ENCODE measurements around the gene RTP5. TPM values are rescaled to one million over a fixed set of nuclear protein-coding genes. Genes with fewer than 3 reads are reported as not detected.
"Not testable (repeated sequence)": the region's sequence is repeated elsewhere in the genome, so short reads cannot be mapped to it uniquely, and the experiment has no call there.

RTP5 gene
- total and polyA plus RNA-seq, 7 donors: 0.16 to 0.19 TPM; not detected in 5

GRCh38 chr2:241912021-241912555, 42.6 kb downstream of the RTP5 start:
- DNase-seq: no peak
- intact Hi-C loops (cut with DNase I): no loop called here
- no peaks in the 10 kb centered on the region for H3K36me3 ChIP-seq
- no peaks in the 10 kb centered on the region for H3K9me3 ChIP-seq
- H3K4me1 ChIP-seq: no peaks in the 10 kb centered on the region
- no peak overlapping the region for H3K27ac ChIP-seq
- H3K4me3 ChIP-seq: no peak overlapping the region
- TF ChIP-seq CTCF (IDR thresholded peaks at IDR 0.05) (no peak), EP300 (IDR thresholded peaks at IDR 0.05) (no peak), POLR2A (IDR thresholded peaks at IDR 0.05) (no peak)
- 86 to 95% methylated on average over 17 of the region's 17 CpGs for WGBS, 2 donors
- no peaks in the 10 kb centered on the region for H3K27me3 ChIP-seq

GRCh38 chr2:241913703-241914102, 44.2 kb downstream of the RTP5 start:
- no peak for TF ChIP-seq CTCF (IDR thresholded peaks at IDR 0.05)
- TF ChIP-seq EP300 (IDR thresholded peaks at IDR 0.05): no peak
- no peak for TF ChIP-seq POLR2A (IDR thresholded peaks at IDR 0.05)
- no peak for TF ChIP-seq POLR2AphosphoS5 (IDR thresholded peaks at IDR 0.05)
- DNase-seq: no peak
- intact Hi-C loops (cut with DNase I): no loop called here
- H3K27me3 ChIP-seq: no peaks in the 10 kb centered on the region
- H3K9me3 ChIP-seq: no peaks in the 10 kb centered on the region
- H3K4me1 ChIP-seq: no peaks in the 10 kb centered on the region
- no peak overlapping the region for H3K4me3 ChIP-seq
- H3K27ac ChIP-seq: no peak overlapping the region
- WGBS, 2 donors: 95 to 96% methylated on average over 4 of the region's 4 CpGs
- H3K36me3 ChIP-seq: no peaks in the 10 kb centered on the region

GRCh38 chr2:241914542-241914941, 45.0 kb downstream of the RTP5 start:
- 96 to 97% methylated on average over 13 of the region's 13 CpGs for WGBS, 2 donors
- intact Hi-C loops (cut with DNase I): no loop called here
- no peak for DNase-seq
- TF ChIP-seq POLR2A (IDR thresholded peaks at IDR 0.05) (no peak), CTCF (IDR thresholded peaks at IDR 0.05) (no peak), POLR2AphosphoS5 (IDR thresholded peaks at IDR 0.05) (no peak), EP300 (IDR thresholded peaks at IDR 0.05) (no peak)
- Histone ChIP-seq H3K27ac (no peak overlapping the region), H3K9me3 (no peaks in the 10 kb centered on the region), H3K4me3 (no peak overlapping the region), H3K27me3 (no peaks in the 10 kb centered on the region), H3K36me3 (no peaks in the 10 kb centered on the region), H3K4me1 (no peaks in the 10 kb centered on the region)

DNA sequence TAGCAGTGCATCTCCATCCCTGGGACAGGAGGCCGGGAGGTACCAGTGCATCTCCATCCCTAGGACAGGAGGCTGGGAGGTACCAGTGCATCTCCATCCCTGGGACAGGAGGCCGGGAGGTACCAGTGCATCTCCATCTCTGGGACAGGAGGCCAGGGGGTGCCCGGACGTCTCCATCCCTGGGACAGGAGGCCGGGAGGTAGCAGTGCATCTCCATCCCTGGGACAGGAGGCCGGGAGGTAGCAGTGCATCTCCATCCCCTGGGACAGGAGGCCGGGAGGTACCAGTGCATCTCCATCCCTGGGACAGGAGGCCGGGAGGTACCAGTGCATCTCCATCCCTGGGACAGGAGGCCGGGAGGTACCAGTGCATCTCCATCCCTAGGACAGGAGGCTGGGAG, 52.1 kb downstream of the RTP5 start:
- H3K27ac ChIP-seq; intact Hi-C loops (cut with DNase I); H3K36me3 ChIP-seq; H3K4me1 ChIP-seq; DNase-seq; H3K27me3 ChIP-seq; H3K9me3 ChIP-seq; H3K4me3 ChIP-seq: not testable (repeated sequence)
- 91 to 93% methylated on average over 8 of the region's 9 CpGs for WGBS, 2 donors

GRCh38 chr2:241922411-241922810, 52.9 kb downstream of the RTP5 start:
- H3K36me3 ChIP-seq: no peaks in the 10 kb centered on the region
- H3K27me3 ChIP-seq: peaks cover 0 to under 1% (median 0%) of the 10 kb centered on the region in 3 donors
- no peak for DNase-seq
- no peaks in the 10 kb centered on the region for H3K9me3 ChIP-seq
- TF ChIP-seq EP300 (IDR thresholded peaks at IDR 0.05) (no peak), POLR2AphosphoS5 (IDR thresholded peaks at IDR 0.05) (no peak), POLR2A (IDR thresholded peaks at IDR 0.05) (no peak), CTCF (IDR thresholded peaks at IDR 0.05) (no peak)
- intact Hi-C loops (cut with DNase I): no loop called here
- no peak overlapping the region for H3K27ac ChIP-seq
- no peak overlapping the region for H3K4me3 ChIP-seq
- no peaks in the 10 kb centered on the region for H3K4me1 ChIP-seq
- 83 to 90% methylated on average over 9 of the region's 9 CpGs for WGBS, 2 donors

GRCh38 chr2:241922816-241923601, 53.5 kb downstream of the RTP5 start:
- H3K4me1 ChIP-seq; H3K9me3 ChIP-seq; intact Hi-C loops (cut with DNase I); H3K36me3 ChIP-seq; H3K4me3 ChIP-seq; H3K27ac ChIP-seq; H3K27me3 ChIP-seq; DNase-seq: not testable (repeated sequence)
- WGBS, 2 donors: 73 to 75% methylated on average over 13 of the region's 13 CpGs
